Endothelial cell of umbilical vein (primary cell): ENCODE measurements around the gene TSEN54.

Source experiments
- POLR2AphosphoS5 ChIP-seq: IDR thresholded peaks from 2 replicates; pipeline ENCODE4 v1.6.1; 2012; ENCODE audit warnings: low read depth, mild to moderate bottlenecking, control low read depth, low read length, moderate library complexity; ENCODE audit not compliant: insufficient read depth
- TF ChIP-seq, protein P1 (sequence below), 2 donors: IDR thresholded peaks; 1 replicate in 1 of 2; 2 replicates in 1 of 2; pipeline ENCODE4 v1.5.1; 2011; ENCODE audit warnings: low read length in 2 of 2, mild to moderate bottlenecking in 2 of 2, moderate library complexity in 2 of 2, control low read depth in 1 of 2, inconsistent platforms in 1 of 2, low read depth in 1 of 2; ENCODE audit not compliant: insufficient read depth in 1 of 2; ENCODE audit errors: extremely low read depth in 1 of 2

DNA sequence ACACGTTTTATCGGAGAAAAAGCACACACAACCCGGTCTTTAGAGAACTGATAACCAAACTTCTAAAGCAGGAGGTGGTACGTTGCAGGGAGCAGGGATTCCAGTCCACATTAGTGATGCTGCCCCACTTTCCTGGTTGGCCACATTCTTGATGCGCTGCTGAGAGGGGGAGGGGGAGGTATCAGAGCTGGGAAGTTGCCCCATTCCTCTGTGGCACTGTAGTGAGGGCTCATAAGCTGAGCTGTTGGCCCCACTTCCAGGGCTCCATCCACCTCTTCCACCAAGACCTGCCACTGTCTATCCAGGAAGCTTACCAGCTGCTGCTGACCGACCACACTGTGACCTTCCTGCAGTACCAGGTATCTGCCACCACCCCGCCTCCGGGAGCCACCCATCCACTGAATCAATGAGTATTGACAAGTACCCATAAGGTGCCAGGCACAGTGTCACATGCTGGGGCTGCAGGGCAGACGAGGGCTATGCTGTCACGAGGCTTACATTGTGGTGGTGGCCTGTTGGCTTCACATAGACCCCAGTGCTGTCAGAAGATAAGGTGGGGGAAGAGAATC is 1.1 kb downstream of the TSEN54 start:
- TF ChIP-seq POLR2AphosphoS5: no peak
- TF ChIP-seq, protein P1, sequence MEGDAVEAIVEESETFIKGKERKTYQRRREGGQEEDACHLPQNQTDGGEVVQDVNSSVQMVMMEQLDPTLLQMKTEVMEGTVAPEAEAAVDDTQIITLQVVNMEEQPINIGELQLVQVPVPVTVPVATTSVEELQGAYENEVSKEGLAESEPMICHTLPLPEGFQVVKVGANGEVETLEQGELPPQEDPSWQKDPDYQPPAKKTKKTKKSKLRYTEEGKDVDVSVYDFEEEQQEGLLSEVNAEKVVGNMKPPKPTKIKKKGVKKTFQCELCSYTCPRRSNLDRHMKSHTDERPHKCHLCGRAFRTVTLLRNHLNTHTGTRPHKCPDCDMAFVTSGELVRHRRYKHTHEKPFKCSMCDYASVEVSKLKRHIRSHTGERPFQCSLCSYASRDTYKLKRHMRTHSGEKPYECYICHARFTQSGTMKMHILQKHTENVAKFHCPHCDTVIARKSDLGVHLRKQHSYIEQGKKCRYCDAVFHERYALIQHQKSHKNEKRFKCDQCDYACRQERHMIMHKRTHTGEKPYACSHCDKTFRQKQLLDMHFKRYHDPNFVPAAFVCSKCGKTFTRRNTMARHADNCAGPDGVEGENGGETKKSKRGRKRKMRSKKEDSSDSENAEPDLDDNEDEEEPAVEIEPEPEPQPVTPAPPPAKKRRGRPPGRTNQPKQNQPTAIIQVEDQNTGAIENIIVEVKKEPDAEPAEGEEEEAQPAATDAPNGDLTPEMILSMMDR (IDR thresholded peaks at IDR 0.05; ENCODE audit: extremely low read depth in 1 of 2, insufficient read depth in 1 of 2, low read depth in 1 of 2, low read length in 2 of 2): no peak
